K562 (cell line): ENCODE measurements around the gene MAGI2. TPM values are rescaled to one million over a fixed set of nuclear protein-coding genes. Genes with fewer than 3 reads are reported as not detected.

Experiments
- ATF1 ChIP-seq, 2 experiments: fragments of 450-650 bp in 1 of 2; IDR thresholded peaks; 2 replicates each; pipeline ENCODE4 v1.6.1; 2016; ENCODE audit warnings: missing compliant biosample characterization in 1 of 2, missing genetic modification characterization in 1 of 2
- CREM ChIP-seq: IDR thresholded peaks from 2 replicates; pipeline ENCODE4 v1.6.1; 2014; ENCODE audit warnings: antibody characterized with exemption, low read depth
- E2F6 ChIP-seq, 2 experiments: IDR thresholded peaks; 2 replicates each; pipeline ENCODE4 v1.6.1; 2011; ENCODE audit warnings: borderline replicate concordance in 1 of 2, control low read depth in 1 of 2, low read depth in 1 of 2, low read length in 1 of 2, mild to moderate bottlenecking in 1 of 2, mixed read lengths in 1 of 2, moderate library complexity in 1 of 2; ENCODE audit not compliant: insufficient read depth in 1 of 2, insufficient read length in 1 of 2, poor library complexity in 1 of 2, severe bottlenecking in 1 of 2; ENCODE audit errors: extremely low read depth in 1 of 2
- E2F8 ChIP-seq: fragments of 450-650 bp; IDR thresholded peaks from 2 replicates; pipeline ENCODE4 v1.7.1; 2018; ENCODE audit warnings: mild to moderate bottlenecking, low read depth; ENCODE audit not compliant: partially characterized antibody
- GTF2F1 ChIP-seq: IDR thresholded peaks from 2 replicates; pipeline ENCODE4 v1.6.1; 2011; ENCODE audit warnings: low read depth, low read length, improper control_type of control experiment
- KAT2B ChIP-seq: IDR thresholded peaks from one replicate; pipeline ENCODE4 v1.6.1; 2012; ENCODE audit warnings: low read depth, mild to moderate bottlenecking, control low read depth, inconsistent platforms, low read length, moderate library complexity
- LARP7 ChIP-seq: fragments of 450-650 bp; IDR thresholded peaks from 2 replicates; pipeline ENCODE4 v1.6.1; 2016
- MBD2 ChIP-seq: sonication (generic); IDR thresholded peaks from 2 replicates; pipeline ENCODE4 v1.6.1; 2016; ENCODE audit warnings: low read depth, borderline replicate concordance
- MEIS2 ChIP-seq: fragments of 450-650 bp; IDR thresholded peaks from 2 replicates; pipeline ENCODE4 v1.6.1; 2014; ENCODE audit warnings: mild to moderate bottlenecking; ENCODE audit not compliant: partially characterized antibody
- MYC ChIP-seq, 2 experiments: fragments of 250-450 bp in 1 of 2; sonication (Bioruptor Pico) in 1 of 2; IDR thresholded peaks; 2 replicates each; pipeline versions ENCODE4 v1.5.1 to v1.6.1; 2012 to 2021; ENCODE audit warnings: low read depth in 2 of 2, borderline replicate concordance in 1 of 2, improper control_type of control experiment in 1 of 2, low read length in 1 of 2, mild to moderate bottlenecking in 1 of 2, moderate library complexity in 1 of 2
- RAD21 ChIP-seq, 2 experiments: fragments of 250-450 bp in 1 of 2; fragments of 450-650 bp in 1 of 2; sonication (Bioruptor Pico) in 1 of 2; formaldehyde crosslinking in 1 of 2; IDR thresholded peaks in 1 of 2; conservative IDR thresholded peaks in 1 of 2; 2 replicates each; pipeline versions ENCODE4 v1.4.0 to v1.8.0; 2020 to 2022; ENCODE audit warnings: mild to moderate bottlenecking in 2 of 2, moderate library complexity in 1 of 2
- SMC3 ChIP-seq: conservative IDR thresholded peaks from 2 replicates; pipeline ENCODE4 v1.6.1; 2011; ENCODE audit warnings: low read depth, low read length, improper control_type of control experiment; ENCODE audit not compliant: insufficient read depth
- STAG1 ChIP-seq: sonication (generic); formaldehyde crosslinking; IDR thresholded peaks from 2 replicates; pipeline ENCODE4 v1.5.0; 2020; ENCODE audit warnings: missing genetic modification reagents, borderline replicate concordance
- TBP ChIP-seq: optimal IDR thresholded peaks from 2 replicates; pipeline ENCODE3; 2011; ENCODE audit warnings: low read depth, low read length, improper control_type of control experiment
- ZBTB34 ChIP-seq: fragments of 250-450 bp; sonication (Bioruptor Pico); IDR thresholded peaks from 2 replicates; pipeline ENCODE4 v1.8.0; 2021; ENCODE audit warnings: mild to moderate bottlenecking, moderate library complexity
- ZNF121 ChIP-seq: sonication (generic); formaldehyde crosslinking; conservative IDR thresholded peaks from 2 replicates; pipeline ENCODE4 v1.8.0; 2022; ENCODE audit warnings: missing genetic modification reagents
- ZNF639 ChIP-seq, 2 experiments: fragments of 200-800 bp in 1 of 2; sonication (Bioruptor generic) in 1 of 2; sonication (generic) in 1 of 2; formaldehyde crosslinking in 1 of 2; IDR thresholded peaks in 1 of 2; conservative IDR thresholded peaks in 1 of 2; 2 replicates each; pipeline versions ENCODE4 v1.5.0 to v1.6.1; 2016 to 2020; ENCODE audit warnings: missing compliant biosample characterization in 1 of 2, missing genetic modification characterization in 1 of 2, missing genetic modification reagents in 1 of 2
- polyA plus RNA-seq, 8 experiments: library from polyadenylated mRNA; depleted of rRNA in 4 of 8; stranded (reverse) in 5 of 8; unstranded in 3 of 8; fragments of >200 nt; fragmentation: Nextera tagmentation in 2 of 8; fragmentation: Illumina TruSeq in 1 of 8; extraction: Ambion mirVana in 2 of 8; extraction: Trizol in 1 of 8; gene quantifications; 2 replicates each; pipeline versions ENCODE4 v1.2.1 to v1.2.3, GENCODE V29; 2011 to 2014; ENCODE audit warnings: inconsistent platforms in 1 of 8, missing spikeins in 1 of 8
- total RNA-seq, 7 experiments: library from RNA; depleted of rRNA in 6 of 7; stranded (reverse); fragments of >200 nt in 6 of 7; fragmentation: Illumina TruSeq in 2 of 7; extraction: Trizol in 2 of 7; gene quantifications; 2 replicates each; pipeline versions ENCODE4 v1.2.1 to v1.2.3, GENCODE V29; 2011 to 2021; ENCODE audit warnings: low replicate concordance in 1 of 7

The MAGI2 gene
- total and polyA plus RNA-seq, 9 of the 15 experiments (the other 6 are each of a cell fraction or from before 2014, with no cell fraction given) = 0.27 to 1.4 (median 0.70) TPM

GRCh38 chr7:78039790-78040776 lies 1413.4 kb downstream of the MAGI2 start (continued):
- TF ChIP-seq ZNF639 (CRISPR knock-in tag; conservative IDR thresholded peaks at IDR 0.05 in 1 of 2, IDR thresholded peaks at IDR 0.05 in 1 of 2) = no peak
- TF ChIP-seq ZBTB34 (CRISPR knock-in tag) = no peak
- no peak for TF ChIP-seq TBP
- TF ChIP-seq E2F6 (IDR thresholded peaks at IDR 0.05; ENCODE audit: borderline replicate concordance in 1 of 2, extremely low read depth in 1 of 2, insufficient read depth in 1 of 2, insufficient read length in 1 of 2, low read depth in 1 of 2, low read length in 1 of 2, poor library complexity in 1 of 2, severe bottlenecking in 1 of 2) = peak in 1 of 2 experiments; percentile 54
- no peak for TF ChIP-seq ATF1 (CRISPR knock-in tag; IDR thresholded peaks at IDR 0.05)
- TF ChIP-seq ATF1 (tag; IDR thresholded peaks at IDR 0.05) = peak; percentile 19; the same call in 1 of the 2 replicates
- no peak for TF ChIP-seq GTF2F1
- peak; percentile 68 for TF ChIP-seq STAG1 (CRISPR knock-in tag)
- TF ChIP-seq SMC3 = peak; percentile 81
- TF ChIP-seq E2F8 = peak; percentile 36
- TF ChIP-seq CREM = peak; percentile 5; the same call in 1 of the 2 replicates
- TF ChIP-seq RAD21 (CRISPR knock-in tag; conservative IDR thresholded peaks at IDR 0.05 in 1 of 2, IDR thresholded peaks at IDR 0.05 in 1 of 2) = peak; percentile 88 to 93
- 0 out of 2 replicates have a peak, but pooled peaks have one; percentile 36 for TF ChIP-seq MYC (IDR thresholded peaks at IDR 0.05; ENCODE audit: low read depth, low read length)
- TF ChIP-seq MYC (CRISPR knock-in tag; IDR thresholded peaks at IDR 0.05; ENCODE audit: borderline replicate concordance, low read depth) = no peak
- no peak for TF ChIP-seq MBD2
- no peak for TF ChIP-seq LARP7
- TF ChIP-seq ZNF121 (CRISPR knock-in tag) = no peak
- no peak for TF ChIP-seq MEIS2
- TF ChIP-seq KAT2B = no peak
